ENCODE results near the gene TPCN2. TPM values are rescaled to one million over a fixed set of nuclear protein-coding genes. Genes with fewer than 3 reads are reported as not detected.

The TPCN2 gene
- total RNA-seq, 1 experiment from 2014 or later, result 20.6 TPM

DNA sequence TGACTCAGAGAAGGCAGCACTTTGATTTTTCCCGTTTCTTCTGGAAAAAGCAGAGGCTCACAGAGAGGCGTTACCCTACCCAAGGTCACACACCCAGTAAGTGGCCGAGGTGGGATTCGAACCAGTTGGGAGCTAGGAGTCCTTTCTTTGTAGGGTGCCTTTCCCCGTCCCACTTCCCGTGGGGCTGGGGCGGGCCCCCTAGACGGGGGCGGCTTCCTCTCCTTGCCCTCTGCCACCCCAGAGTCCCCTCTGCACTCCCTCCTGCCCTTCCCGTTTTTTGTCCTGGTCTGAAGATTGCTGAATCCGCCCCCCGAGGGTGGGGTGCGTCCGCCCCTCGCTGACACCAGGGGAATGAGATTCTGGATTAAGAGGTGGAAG lies 747 bp downstream of the TPCN2 start:
- TF ChIP-seq REST (IDR thresholded peaks at IDR 0.05; ENCODE audit: insufficient read depth in 1 of 2, low read depth in 2 of 2, low read length in 1 of 2), result no peak
- TF ChIP-seq, protein P1, sequence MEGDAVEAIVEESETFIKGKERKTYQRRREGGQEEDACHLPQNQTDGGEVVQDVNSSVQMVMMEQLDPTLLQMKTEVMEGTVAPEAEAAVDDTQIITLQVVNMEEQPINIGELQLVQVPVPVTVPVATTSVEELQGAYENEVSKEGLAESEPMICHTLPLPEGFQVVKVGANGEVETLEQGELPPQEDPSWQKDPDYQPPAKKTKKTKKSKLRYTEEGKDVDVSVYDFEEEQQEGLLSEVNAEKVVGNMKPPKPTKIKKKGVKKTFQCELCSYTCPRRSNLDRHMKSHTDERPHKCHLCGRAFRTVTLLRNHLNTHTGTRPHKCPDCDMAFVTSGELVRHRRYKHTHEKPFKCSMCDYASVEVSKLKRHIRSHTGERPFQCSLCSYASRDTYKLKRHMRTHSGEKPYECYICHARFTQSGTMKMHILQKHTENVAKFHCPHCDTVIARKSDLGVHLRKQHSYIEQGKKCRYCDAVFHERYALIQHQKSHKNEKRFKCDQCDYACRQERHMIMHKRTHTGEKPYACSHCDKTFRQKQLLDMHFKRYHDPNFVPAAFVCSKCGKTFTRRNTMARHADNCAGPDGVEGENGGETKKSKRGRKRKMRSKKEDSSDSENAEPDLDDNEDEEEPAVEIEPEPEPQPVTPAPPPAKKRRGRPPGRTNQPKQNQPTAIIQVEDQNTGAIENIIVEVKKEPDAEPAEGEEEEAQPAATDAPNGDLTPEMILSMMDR (IDR thresholded peaks at IDR 0.05), result no peak
- H3K36me3 ChIP-seq (ENCODE audit: control insufficient read depth, insufficient read depth, low read length), result no peaks in the 10 kb centered on the region; the same call in 1 of the 2 replicates
- intact Hi-C loops (cut with micrococcal nuclease; ENCODE audit: unreplicated experiment), result no loop called here
- H3K27me3 ChIP-seq (ENCODE audit: control insufficient read depth, insufficient read depth, low read length), result no peaks in the 10 kb centered on the region
- H3K4me3 ChIP-seq (ENCODE audit: low read depth in 2 of 2, low read length in 2 of 2), result peak overlapping the region; percentile 72 to 86
- H3K4me1 ChIP-seq (ENCODE audit: control insufficient read depth, insufficient read depth, low read length), result peaks cover 32% of the 10 kb centered on the region
- in situ Hi-C loops (cut with HindIII; ENCODE audit: low pct_unique_long_range_greater_than_20kb, low sequenced_read_pairs), result no loop called here
- ATAC-seq (no peak), DNase-seq (ENCODE audit: low read depth, low spot score) (no peak)
- CTCF ChIA-PET, result no interaction called here
- no TSS peak for BruUV-seq (replicated peaks)
- POLR2A ChIA-PET, result interaction anchor here (1.1 kb wide), 1 partner anchor 448 kb away, joined by 3 read pairs; no protein-coding TSS in a partner anchor
- no peaks in the 10 kb centered on the region for H3K9me3 ChIP-seq (ENCODE audit: control insufficient read depth, insufficient read depth, low read depth, low read length)
- H3K27ac ChIP-seq (ENCODE audit: low read length), result peak overlapping the region; percentile 87

- CTCF ChIA-PET, result no interaction called here
- POLR2A ChIA-PET, result no interaction called here
Measured at GRCh38 chr11:69050592-69051380, 2.1 kb downstream of the TPCN2 start.

More at GRCh38 chr11:69050592-69051380, 2.1 kb downstream of the TPCN2 start:
- no TSS peak for BruUV-seq (replicated peaks)
- ATAC-seq (no peak), DNase-seq (ENCODE audit: low read depth, low spot score) (no peak)
- Histone ChIP-seq H3K36me3 (ENCODE audit: control insufficient read depth, insufficient read depth, low read length) (no peaks in the 10 kb centered on the region; the same call in 1 of the 2 replicates), H3K4me1 (ENCODE audit: control insufficient read depth, insufficient read depth, low read length) (peaks cover 30% of the 10 kb centered on the region), H3K27ac (ENCODE audit: low read length) (no peak overlapping the region), H3K4me3 (ENCODE audit: low read depth in 2 of 2, low read length in 2 of 2) (no peak overlapping the region), H3K27me3 (ENCODE audit: control insufficient read depth, insufficient read depth, low read length) (no peaks in the 10 kb centered on the region), H3K9me3 (ENCODE audit: control insufficient read depth, insufficient read depth, low read depth, low read length) (no peaks in the 10 kb centered on the region)
- TF ChIP-seq, protein P1 (IDR thresholded peaks at IDR 0.05), result no peak
- no peak for TF ChIP-seq TCF7L2 (IDR thresholded peaks at IDR 0.05; ENCODE audit: low read depth, low read length)
- no peak for TF ChIP-seq SIN3A (IDR thresholded peaks at IDR 0.05; ENCODE audit: borderline replicate concordance, insufficient read depth, low read depth, low read length)
- TF ChIP-seq REST (IDR thresholded peaks at IDR 0.05; ENCODE audit: insufficient read depth in 1 of 2, low read depth in 2 of 2, low read length in 1 of 2), result no peak
- no peak for TF ChIP-seq POLR2AphosphoS5 (IDR thresholded peaks at IDR 0.05; ENCODE audit: low read depth, low read length)
- in situ Hi-C loops (cut with HindIII; ENCODE audit: low pct_unique_long_range_greater_than_20kb, low sequenced_read_pairs) (no loop called here), intact Hi-C loops (cut with micrococcal nuclease; ENCODE audit: unreplicated experiment) (no loop called here)
